HL-60 (cell line): ENCODE results near the gene MRPL1.

ENCODE experiments used
- CTCF ChIP-seq: IDR thresholded peaks from one replicate; pipeline ENCODE4 v1.5.1; 2011; ENCODE audit warnings: low read length, control low read depth, inconsistent platforms; ENCODE audit not compliant: insufficient read depth
- POLR2AphosphoS5 ChIP-seq: IDR thresholded peaks from 2 replicates; pipeline ENCODE4 v1.6.1; 2012; ENCODE audit warnings: low read depth
- REST ChIP-seq: IDR thresholded peaks from 2 replicates; pipeline ENCODE4 v1.6.1; 2012; ENCODE audit warnings: low read depth; ENCODE audit not compliant: insufficient replicate concordance

- TF ChIP-seq CTCF: no peak
- TF ChIP-seq POLR2AphosphoS5: no peak
- peak; percentile 10 for TF ChIP-seq REST
Measured at GRCh38 chr4:77818602-77819403, 43.8 kb upstream of the MRPL1 start, which contains the start of gene CNOT6L.
